ENCODE results near the gene TBL3. TPM values are rescaled to one million over a fixed set of nuclear protein-coding genes. Genes with fewer than 3 reads are reported as not detected.

Gene TBL3
- total RNA-seq, 1 donor from 2014 or later = 44.5 TPM

DNA sequence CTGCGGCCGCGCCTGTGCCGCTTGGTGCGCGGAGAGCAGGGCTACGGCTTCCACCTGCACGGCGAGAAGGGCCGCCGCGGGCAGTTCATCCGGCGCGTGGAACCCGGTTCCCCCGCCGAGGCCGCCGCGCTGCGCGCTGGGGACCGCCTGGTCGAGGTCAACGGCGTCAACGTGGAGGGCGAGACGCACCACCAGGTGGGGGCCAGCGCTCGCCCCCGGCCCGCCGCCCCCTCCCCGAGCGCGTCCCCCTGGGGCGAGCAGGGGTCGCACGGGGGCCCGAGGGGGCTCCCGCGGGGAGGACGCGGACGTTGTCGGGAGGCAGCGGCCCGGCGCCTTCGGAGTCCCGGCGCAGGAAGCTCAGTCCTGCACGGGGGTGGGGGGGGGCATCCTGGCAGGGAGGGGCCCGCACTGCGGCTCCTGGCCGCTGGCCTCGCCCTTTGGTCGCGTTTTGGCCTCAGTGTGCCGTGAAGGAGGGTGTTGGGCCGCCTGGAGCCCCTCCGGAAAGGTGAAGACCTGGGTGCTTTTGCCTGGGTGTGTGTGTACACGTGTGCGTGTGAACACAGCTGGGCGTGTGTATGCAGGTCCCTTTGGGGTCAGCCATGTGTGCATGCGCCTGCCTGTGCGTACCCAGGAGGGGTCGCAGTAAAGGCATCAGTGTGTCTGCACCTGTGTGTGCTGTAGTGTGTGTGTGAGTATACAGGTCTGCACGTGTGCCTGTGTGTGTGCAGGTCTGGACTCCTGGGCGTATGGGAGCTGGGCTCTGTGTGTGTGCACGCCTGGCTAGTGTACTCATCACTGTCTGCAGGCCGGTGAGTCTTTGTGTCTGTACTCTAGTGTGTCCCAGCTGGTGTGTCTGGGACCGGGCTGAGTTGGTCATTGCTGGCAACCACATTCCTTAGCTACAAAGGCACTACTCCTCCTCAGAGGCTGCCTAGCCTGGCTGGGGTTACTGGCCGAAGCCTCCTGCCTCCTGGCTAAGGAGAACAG lies 55.5 kb downstream of the TBL3 start:
- Histone ChIP-seq H3K4me3 (ENCODE audit: low read depth, low read length) (peak overlapping the region; percentile 31), H3K36me3 (ENCODE audit: control insufficient read depth, insufficient read depth, low read length) (no peaks in the 10 kb centered on the region), H3K27me3 (ENCODE audit: control insufficient read depth, insufficient read depth, low read length) (no peaks in the 10 kb centered on the region)
- FAIRE-seq (peak; percentile 82), DNase-seq (ENCODE audit: low read depth) (peak; percentile 33)
- TF ChIP-seq, protein P1, sequence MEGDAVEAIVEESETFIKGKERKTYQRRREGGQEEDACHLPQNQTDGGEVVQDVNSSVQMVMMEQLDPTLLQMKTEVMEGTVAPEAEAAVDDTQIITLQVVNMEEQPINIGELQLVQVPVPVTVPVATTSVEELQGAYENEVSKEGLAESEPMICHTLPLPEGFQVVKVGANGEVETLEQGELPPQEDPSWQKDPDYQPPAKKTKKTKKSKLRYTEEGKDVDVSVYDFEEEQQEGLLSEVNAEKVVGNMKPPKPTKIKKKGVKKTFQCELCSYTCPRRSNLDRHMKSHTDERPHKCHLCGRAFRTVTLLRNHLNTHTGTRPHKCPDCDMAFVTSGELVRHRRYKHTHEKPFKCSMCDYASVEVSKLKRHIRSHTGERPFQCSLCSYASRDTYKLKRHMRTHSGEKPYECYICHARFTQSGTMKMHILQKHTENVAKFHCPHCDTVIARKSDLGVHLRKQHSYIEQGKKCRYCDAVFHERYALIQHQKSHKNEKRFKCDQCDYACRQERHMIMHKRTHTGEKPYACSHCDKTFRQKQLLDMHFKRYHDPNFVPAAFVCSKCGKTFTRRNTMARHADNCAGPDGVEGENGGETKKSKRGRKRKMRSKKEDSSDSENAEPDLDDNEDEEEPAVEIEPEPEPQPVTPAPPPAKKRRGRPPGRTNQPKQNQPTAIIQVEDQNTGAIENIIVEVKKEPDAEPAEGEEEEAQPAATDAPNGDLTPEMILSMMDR (IDR thresholded peaks at IDR 0.05; ENCODE audit: insufficient read depth, low read length, severe bottlenecking) = no peak

DNA sequence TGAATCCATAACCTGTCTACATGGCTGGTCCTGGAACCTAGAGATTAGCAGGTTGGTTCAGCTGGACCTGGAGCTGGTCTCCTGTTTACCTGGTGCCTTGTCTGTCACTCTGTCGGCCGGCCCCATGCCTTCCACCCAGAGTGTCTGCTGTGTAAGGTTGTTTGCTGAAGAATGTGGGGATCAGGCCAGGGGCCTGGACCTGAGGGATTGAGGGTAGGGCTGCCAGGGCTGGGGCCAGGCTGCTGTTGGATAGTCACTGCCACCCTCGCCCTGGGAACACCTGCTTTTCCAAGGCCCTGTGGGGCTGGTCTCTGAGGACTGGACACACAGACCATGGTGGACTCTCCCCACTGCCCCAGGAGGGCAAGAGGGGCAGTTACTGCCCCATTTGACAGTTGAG lies 56.3 kb downstream of the TBL3 start:
- DNase-seq (ENCODE audit: low read depth) (no peak), FAIRE-seq (no peak)
- TF ChIP-seq, protein P1 (IDR thresholded peaks at IDR 0.05; ENCODE audit: insufficient read depth, low read length, severe bottlenecking) = no peak
- no peak overlapping the region for H3K4me3 ChIP-seq (ENCODE audit: low read depth, low read length)
- H3K36me3 ChIP-seq (ENCODE audit: control insufficient read depth, insufficient read depth, low read length) = no peaks in the 10 kb centered on the region
- H3K27me3 ChIP-seq (ENCODE audit: control insufficient read depth, insufficient read depth, low read length) = no peaks in the 10 kb centered on the region

DNA sequence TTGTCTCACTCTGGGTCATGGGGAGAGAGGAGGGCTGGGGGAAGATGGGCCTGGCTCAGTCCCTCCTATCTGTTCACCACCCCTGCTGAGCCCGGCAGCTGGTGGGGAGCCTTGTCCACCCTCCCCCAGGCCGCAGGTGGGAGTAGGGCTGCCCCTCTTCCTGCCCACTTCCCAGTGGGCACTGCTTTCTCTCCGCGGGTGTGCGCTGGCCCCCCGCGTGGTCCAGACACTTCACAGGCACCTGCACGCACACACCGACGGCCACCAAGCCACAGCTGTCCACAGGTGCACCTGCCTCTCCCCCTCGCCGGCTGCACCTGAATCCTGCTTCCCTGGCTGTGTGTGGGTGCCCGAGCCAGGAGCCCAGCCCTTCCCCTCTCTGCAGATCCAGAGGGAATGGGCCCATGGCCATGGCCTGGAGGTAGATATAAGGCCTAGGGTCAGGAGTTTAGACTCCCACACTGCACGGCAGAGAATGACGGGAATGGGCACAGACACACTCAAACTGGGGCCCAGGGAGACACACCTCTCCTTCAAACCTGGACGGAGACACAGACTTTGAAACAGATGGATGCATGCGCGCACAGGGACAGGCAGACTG lies 56.9 kb downstream of the TBL3 start:
- H3K27me3 ChIP-seq (ENCODE audit: control insufficient read depth, insufficient read depth, low read length) = no peaks in the 10 kb centered on the region
- no peak for DNase-seq (ENCODE audit: low read depth)
- no peak overlapping the region for H3K4me3 ChIP-seq (ENCODE audit: low read depth, low read length)
- no peaks in the 10 kb centered on the region for H3K36me3 ChIP-seq (ENCODE audit: control insufficient read depth, insufficient read depth, low read length)
- FAIRE-seq = no peak
- TF ChIP-seq, protein P1 (IDR thresholded peaks at IDR 0.05; ENCODE audit: insufficient read depth, low read length, severe bottlenecking) = no peak

DNA sequence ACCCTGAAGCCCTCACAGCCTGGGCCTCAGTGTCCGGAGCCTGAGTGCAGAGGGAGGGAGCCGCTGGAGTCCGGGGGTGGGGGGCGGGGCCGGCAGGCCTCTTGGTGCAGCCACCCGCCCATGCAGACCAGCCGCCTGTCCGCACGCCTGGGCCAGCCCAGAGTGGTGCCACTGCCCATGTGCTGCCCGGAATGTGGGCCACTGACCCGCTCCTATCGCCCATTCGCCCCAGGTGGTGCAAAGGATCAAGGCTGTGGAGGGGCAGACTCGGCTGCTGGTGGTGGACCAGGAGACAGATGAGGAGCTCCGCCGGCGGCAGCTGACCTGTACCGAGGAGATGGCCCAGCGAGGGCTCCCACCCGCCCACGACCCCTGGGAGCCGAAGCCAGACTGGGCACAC lies 57.5 kb downstream of the TBL3 start:
- Histone ChIP-seq H3K36me3 (ENCODE audit: control insufficient read depth, insufficient read depth, low read length) (no peaks in the 10 kb centered on the region), H3K27me3 (ENCODE audit: control insufficient read depth, insufficient read depth, low read length) (no peaks in the 10 kb centered on the region), H3K4me3 (ENCODE audit: low read depth, low read length) (no peak overlapping the region)
- FAIRE-seq = no peak
- TF ChIP-seq, protein P1 (IDR thresholded peaks at IDR 0.05; ENCODE audit: insufficient read depth, low read length, severe bottlenecking) = no peak
- DNase-seq (ENCODE audit: low read depth) = no peak

DNA sequence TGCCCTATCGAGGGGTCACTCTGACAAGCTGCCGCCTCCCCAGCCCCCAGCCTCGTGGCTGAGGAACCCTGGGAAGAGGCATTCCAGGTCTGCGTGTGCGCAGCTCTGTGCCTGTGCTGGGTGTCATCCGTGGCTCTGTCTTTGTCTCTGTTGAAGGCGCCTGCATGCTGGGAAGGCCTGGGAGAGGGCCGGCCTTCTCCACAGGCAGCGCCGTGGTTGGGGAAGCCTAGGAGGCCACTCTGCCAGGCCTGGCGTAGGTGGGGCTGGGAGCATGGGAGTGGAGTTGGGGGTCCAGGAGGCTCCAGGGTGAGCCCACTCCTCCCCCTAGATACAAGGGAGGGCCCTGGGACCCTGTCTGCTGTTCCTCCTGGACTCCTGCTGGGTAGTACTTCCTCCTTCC lies 58.2 kb downstream of the TBL3 start:
- Histone ChIP-seq H3K27me3 (ENCODE audit: control insufficient read depth, insufficient read depth, low read length) (no peaks in the 10 kb centered on the region), H3K36me3 (ENCODE audit: control insufficient read depth, insufficient read depth, low read length) (no peaks in the 10 kb centered on the region), H3K4me3 (ENCODE audit: low read depth, low read length) (no peak overlapping the region)
- TF ChIP-seq, protein P1 (IDR thresholded peaks at IDR 0.05; ENCODE audit: insufficient read depth, low read length, severe bottlenecking) = no peak
- DNase-seq (ENCODE audit: low read depth) (no peak), FAIRE-seq (no peak)
